ENCODE results near the gene HMG20A. TPM values are rescaled to one million over a fixed set of nuclear protein-coding genes. Genes with fewer than 3 reads are reported as not detected.

Gene HMG20A
- total and polyA plus RNA-seq, 10 of the 15 experiments (the other 5 are each of a cell fraction or from before 2014, with no cell fraction given): 30.0 to 98.7 (median 46.8) TPM

DNA sequence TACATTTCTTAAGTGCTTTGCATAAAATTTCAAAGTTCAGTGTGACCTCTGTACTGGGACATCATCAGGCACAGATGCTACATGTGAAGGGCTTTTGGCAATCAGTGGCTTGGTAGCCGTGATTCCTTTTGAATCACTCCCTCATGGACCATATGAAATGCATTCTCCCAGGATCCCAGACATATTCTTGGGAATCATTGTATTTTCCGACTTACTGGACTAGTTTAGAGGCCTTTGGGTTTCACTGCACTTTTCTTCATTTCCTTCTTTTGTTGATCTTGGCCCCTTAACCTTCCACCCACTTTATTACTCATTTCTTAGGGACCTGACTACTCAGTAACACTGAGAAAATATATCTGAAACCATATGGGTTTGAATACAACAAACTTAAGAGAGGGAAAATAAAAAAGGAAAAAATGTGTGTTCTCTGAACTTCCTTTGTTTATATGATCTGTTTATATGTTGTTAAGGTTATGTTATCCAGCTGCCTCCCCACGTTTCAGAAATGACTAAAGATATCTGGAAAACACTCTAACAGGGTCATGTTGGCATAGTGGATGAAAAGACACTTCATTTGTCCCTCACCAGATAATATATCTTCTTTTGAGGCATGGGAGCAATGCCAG, 35.1 kb downstream of the HMG20A start:
- in situ Hi-C loops (cut with MboI) (no loop called here), intact Hi-C loops (cut with micrococcal nuclease; ENCODE audit: unreplicated experiment) (no loop called here)
- H3K4me3 ChIP-seq: no peak overlapping the region
- ATAC-seq (peak; percentile 21; the same call in 2 of the 3 replicates), DNase-seq (ENCODE audit: low read depth, low spot score) (no peak), FAIRE-seq (no peak)
- no peaks in the 10 kb centered on the region for H4K20me1 ChIP-seq (ENCODE audit: control insufficient read depth, insufficient read depth)
- POLR2A ChIA-PET: interaction anchor here (0.7 kb wide), 1 partner anchor 48 kb away, joined by 4 read pairs; no protein-coding TSS in a partner anchor
- no peak overlapping the region for H3K4me2 ChIP-seq (ENCODE audit: control insufficient read depth, insufficient read depth)
- H3K36me3 ChIP-seq (ENCODE audit: control insufficient read depth in 2 of 2, insufficient read depth in 2 of 2, low read length in 1 of 2): peaks cover 1 to 9% of the 10 kb centered on the region in 2 experiments; a peak in 3 of 4 replicates
- CTCF ChIA-PET: no interaction called here
- no peak overlapping the region for H3K27ac ChIP-seq (ENCODE audit: control insufficient read depth, insufficient read depth)
- no peaks in the 10 kb centered on the region; the same call in 1 of the 2 replicates for H3K79me2 ChIP-seq (ENCODE audit: control insufficient read depth, insufficient read depth, low read length)
- SMC1A ChIA-PET (ENCODE audit: uncharacterized antibody, unreplicated experiment): interaction anchor here (0.8 to 1.7 kb wide), 3 partner anchors 10 to 354 kb away, joined by 3 to 8 read pairs (median 3); no protein-coding TSS in a partner anchor
- no TSS peak for BruUV-seq (replicated peaks)
- WGBS (ENCODE audit: insufficient coverage, insufficient replicate concordance, low lambda C conversion rate, missing lambda C conversion rate): 16% methylated on average over 3 of the region's 3 CpGs
- TF ChIP-seq IKZF1 (conservative IDR thresholded peaks at IDR 0.05): 0 out of 2 replicates have a peak, but pooled peaks have one; percentile 23
- no peak for TF ChIP-seq PML (IDR thresholded peaks at IDR 0.05; ENCODE audit: low read length)
- TF ChIP-seq, protein P1, sequence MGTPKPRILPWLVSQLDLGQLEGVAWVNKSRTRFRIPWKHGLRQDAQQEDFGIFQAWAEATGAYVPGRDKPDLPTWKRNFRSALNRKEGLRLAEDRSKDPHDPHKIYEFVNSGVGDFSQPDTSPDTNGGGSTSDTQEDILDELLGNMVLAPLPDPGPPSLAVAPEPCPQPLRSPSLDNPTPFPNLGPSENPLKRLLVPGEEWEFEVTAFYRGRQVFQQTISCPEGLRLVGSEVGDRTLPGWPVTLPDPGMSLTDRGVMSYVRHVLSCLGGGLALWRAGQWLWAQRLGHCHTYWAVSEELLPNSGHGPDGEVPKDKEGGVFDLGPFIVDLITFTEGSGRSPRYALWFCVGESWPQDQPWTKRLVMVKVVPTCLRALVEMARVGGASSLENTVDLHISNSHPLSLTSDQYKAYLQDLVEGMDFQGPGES (IDR thresholded peaks at IDR 0.05): no peak
- no peak for TF ChIP-seq SUPT20H (IDR thresholded peaks at IDR 0.05; ENCODE audit: borderline replicate concordance, control insufficient read depth, low read depth, low read length)
- TF ChIP-seq, protein P2, sequence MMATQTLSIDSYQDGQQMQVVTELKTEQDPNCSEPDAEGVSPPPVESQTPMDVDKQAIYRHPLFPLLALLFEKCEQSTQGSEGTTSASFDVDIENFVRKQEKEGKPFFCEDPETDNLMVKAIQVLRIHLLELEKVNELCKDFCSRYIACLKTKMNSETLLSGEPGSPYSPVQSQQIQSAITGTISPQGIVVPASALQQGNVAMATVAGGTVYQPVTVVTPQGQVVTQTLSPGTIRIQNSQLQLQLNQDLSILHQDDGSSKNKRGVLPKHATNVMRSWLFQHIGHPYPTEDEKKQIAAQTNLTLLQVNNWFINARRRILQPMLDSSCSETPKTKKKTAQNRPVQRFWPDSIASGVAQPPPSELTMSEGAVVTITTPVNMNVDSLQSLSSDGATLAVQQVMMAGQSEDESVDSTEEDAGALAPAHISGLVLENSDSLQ (IDR thresholded peaks at IDR 0.05): no peak
- TF ChIP-seq, protein P3, sequence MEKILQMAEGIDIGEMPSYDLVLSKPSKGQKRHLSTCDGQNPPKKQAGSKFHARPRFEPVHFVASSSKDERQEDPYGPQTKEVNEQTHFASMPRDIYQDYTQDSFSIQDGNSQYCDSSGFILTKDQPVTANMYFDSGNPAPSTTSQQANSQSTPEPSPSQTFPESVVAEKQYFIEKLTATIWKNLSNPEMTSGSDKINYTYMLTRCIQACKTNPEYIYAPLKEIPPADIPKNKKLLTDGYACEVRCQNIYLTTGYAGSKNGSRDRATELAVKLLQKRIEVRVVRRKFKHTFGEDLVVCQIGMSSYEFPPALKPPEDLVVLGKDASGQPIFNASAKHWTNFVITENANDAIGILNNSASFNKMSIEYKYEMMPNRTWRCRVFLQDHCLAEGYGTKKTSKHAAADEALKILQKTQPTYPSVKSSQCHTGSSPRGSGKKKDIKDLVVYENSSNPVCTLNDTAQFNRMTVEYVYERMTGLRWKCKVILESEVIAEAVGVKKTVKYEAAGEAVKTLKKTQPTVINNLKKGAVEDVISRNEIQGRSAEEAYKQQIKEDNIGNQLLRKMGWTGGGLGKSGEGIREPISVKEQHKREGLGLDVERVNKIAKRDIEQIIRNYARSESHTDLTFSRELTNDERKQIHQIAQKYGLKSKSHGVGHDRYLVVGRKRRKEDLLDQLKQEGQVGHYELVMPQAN (conservative IDR thresholded peaks at IDR 0.05): no peak
- peak; percentile 43; the same call in 1 of the 2 replicates for TF ChIP-seq NR2F1 (conservative IDR thresholded peaks at IDR 0.05)
- TF ChIP-seq, protein P4, sequence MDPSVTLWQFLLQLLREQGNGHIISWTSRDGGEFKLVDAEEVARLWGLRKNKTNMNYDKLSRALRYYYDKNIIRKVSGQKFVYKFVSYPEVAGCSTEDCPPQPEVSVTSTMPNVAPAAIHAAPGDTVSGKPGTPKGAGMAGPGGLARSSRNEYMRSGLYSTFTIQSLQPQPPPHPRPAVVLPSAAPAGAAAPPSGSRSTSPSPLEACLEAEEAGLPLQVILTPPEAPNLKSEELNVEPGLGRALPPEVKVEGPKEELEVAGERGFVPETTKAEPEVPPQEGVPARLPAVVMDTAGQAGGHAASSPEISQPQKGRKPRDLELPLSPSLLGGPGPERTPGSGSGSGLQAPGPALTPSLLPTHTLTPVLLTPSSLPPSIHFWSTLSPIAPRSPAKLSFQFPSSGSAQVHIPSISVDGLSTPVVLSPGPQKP (IDR thresholded peaks at IDR 0.05; ENCODE audit: low read depth, low read length): no peak
- peak; percentile 20; the same call in 1 of the 2 replicates for TF ChIP-seq JUNB (IDR thresholded peaks at IDR 0.05)
- no peak overlapping the region for H2AFZ ChIP-seq (ENCODE audit: control insufficient read depth, low read depth, low read length)
- no peak overlapping the region for H3K9ac ChIP-seq (ENCODE audit: control insufficient read depth, insufficient read depth, low read length)
- H3K9me3 ChIP-seq (replicated peaks; ENCODE audit: control insufficient read depth, insufficient read depth, low read length): no peaks in the 10 kb centered on the region
- H3K27me3 ChIP-seq (replicated peaks in 1 of 2; ENCODE audit: control insufficient read depth in 2 of 2, insufficient read depth in 2 of 2, low read length in 1 of 2): no peaks in the 10 kb centered on the region
- RAD21 ChIA-PET (ENCODE audit: unreplicated experiment): interaction anchor here (1.7 kb wide), 1 partner anchor 87 kb away, joined by 3 read pairs; no protein-coding TSS in a partner anchor
- peaks cover 10% of the 10 kb centered on the region for H3K4me1 ChIP-seq (ENCODE audit: control insufficient read depth, insufficient read depth, low read length)
